ENCODE results near the gene EEF2KMT.
"Not testable (repeated sequence)": the region's sequence is repeated elsewhere in the genome, so short reads cannot be mapped to it uniquely, and the experiment has no call there.

EEF2KMT gene

DNA sequence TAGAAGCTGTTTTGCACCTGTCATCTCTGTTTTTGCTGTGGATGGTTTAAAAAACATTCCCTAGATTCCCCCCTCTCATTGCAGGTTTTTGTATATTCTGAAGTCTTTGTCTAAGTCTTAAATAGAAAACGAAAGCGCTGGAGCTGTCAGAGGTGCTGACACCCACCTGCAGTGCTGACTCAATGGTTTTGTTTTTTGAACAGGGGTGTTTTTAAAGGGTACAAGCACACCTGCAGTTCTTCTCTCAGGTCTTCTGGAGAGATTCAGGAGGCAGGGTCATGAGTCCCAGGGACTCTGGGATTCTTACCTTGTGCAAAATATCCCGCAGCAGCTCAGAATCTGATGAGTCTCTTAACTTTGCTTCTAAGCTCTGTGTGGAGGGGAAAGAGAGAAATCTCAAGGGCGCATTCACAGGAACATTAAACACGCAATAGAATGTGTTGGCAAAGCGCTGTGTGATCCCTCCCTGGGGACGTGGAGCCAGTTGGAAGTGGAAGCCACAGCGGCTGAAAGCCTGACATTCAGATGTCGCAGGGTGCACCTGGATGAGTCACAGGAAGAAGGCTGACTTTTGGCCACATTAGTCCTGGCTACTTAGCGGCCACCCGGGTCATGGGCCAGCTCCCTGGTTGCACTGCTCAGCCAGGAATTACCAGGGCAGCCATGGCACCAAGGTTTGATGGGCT, 2.3 kb downstream of the EEF2KMT start:
- DNase-seq: not testable (repeated sequence)

DNA sequence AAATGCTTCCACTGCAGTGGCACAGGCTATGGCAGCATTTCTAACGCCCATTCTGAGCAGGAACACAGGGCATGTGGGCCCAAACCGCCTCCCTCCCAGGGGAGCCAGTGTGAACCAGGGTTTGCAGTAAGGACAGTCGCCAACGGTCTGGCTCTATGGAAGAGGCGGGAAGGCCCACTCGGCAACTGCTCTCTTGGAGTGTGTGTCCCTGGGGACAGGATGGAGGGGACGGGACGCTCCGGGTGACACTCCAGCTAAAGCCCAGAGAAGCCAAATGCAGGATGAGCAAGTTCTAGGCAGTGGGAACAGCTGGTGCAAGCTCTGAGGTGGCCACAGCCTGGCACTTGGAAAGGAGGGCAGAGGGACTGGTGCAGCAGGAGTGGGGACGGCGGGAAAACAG, 3.8 kb downstream of the EEF2KMT start:
- not testable (repeated sequence) for DNase-seq

DNA sequence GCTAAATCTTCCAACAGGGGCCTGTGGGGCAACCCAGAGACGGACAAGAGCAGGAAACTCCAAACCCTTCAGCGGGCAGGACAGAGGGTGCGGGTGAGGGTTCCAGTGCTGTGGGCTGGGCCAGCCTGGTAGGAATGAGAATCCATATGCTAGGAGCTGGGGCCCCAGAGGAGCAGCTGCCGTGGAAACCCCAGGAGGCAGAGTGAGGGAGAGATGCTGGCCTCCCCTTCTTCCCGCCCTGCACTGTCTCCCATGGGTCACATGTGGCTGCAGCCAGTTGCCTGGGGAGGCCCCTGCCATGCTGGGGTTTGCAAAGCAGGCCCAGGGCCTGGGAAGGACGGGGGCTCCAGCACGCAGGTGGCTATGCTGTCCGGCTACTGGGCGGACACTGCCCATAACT, 4.5 kb downstream of the EEF2KMT start:
- DNase-seq: not testable (repeated sequence)

DNA sequence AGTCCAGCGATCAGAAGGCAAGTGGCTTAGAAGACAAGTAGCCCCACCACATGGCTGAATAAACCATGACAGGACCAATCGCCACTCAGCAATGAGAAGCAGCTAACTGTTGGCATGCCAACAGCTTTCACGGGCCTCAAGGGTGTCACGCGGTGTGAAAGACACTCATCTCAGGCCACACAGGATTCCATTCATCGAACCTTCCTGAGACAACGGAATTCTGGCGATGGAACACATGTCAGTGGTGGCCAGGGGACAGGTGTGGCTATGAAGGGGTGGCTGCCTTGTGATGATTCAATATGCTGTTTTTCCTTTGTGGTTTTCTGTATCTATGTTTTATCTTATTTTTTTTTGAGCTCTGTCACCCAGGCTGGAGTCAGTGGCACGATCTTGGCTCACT, 7.0 kb downstream of the EEF2KMT start:
- DNase-seq: not testable (repeated sequence)

DNA sequence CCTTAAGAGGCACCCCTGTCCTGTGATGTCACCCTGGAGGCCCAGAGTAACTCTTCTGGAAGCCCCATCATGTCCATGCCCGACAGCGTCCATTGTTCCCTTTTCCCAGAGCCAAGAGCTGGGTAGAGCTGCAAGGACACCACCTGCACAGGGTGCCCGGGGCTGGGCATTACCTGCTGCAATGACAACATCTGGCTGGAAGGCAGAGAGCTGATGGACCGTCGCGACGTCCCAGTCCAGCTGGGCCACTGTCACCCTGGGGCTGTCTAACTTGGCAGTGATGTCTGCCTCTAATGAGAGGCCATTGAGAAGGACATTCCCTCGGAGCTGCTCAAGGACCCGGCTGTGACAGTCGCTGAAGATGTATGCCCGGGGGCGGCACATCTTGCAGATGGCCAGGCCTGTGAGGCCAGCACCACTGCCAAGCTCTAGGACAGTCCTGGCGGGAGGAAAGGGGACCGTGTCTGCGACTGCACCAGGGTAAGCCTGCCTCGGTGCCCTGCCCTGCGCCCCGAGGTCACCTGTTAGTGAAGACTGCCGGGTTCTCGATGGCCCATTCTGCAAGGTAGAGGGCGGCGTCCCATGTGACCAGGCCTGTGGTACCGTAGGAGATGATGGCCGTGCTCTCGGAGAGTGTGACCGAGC, 7.6 kb downstream of the EEF2KMT start:
- not testable (repeated sequence) for DNase-seq

DNA sequence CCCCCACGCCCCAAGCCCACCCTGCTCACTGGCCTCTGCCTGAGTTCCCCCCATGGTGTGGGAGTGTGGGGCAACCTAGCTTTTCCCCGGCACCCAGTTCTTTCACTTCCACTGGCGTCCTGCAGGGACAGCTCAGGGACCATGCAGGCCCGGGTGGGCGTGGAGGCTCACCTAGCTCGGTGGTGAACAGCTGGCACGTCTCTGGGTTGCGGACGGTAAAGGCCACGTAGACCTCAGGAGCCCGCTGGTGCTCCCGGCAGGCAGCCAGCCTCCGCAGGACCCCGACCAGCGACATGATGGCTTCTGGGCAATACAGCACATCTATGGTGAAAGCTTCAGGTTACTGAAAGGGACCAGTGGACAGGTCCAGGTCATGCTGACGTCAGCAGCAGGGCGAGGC, 8.7 kb downstream of the EEF2KMT start:
- not testable (repeated sequence) for DNase-seq

DNA sequence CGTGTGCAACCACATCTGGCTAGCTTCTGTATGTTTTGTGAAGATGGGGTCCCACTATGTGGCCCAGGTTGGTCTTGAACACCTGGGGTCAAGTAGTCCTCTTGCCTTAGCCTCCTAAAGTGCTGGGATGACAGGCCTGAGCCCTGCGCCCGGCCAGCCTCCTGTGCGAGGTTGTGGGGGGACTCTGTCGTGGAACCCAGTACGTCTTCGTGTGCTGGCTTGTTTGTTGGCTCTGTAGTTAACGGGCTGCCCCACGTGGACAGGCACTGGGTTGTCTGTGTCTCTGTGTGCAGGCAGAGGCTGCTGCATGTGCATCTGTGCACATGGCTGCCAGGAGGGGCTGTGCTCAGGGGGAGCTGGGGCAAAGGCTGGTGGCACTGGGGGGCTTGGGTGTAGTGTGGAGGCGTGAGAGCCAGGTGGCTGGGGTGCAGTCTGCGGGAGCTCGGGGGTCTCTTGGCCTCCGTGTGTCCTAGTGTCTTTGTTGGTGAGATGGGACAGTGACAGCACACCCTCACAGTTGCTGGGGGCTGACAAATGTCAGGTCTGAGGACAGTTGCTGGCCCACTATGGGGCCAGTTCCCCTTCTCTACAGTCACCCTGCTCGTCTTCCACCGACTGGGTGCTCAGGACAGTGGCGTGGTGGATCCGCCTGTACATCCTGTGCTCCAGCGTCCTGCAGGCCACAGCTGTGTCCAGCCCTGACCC, 9.4 kb downstream of the EEF2KMT start:
- not testable (repeated sequence) for DNase-seq

DNA sequence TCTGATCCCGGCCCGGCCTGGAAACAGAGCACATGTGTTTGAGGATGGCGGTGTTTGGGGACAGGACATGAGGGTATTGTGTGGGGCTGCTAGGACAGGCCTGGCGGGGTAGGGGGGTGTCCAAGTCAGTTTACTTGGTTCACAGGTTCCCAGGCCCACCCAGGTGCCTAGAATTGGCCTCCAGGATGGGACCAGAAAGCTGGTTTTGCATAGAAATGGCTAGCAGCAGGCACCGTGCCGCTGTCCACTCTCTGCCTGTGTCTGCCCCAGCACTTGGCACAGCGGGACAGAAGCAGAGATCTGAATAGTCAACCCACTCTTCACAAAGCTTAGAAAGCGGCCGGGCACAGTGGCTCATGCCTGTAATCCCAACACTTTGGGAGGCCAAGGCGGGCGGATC, 11.9 kb downstream of the EEF2KMT start:
- not testable (repeated sequence) for DNase-seq

DNA sequence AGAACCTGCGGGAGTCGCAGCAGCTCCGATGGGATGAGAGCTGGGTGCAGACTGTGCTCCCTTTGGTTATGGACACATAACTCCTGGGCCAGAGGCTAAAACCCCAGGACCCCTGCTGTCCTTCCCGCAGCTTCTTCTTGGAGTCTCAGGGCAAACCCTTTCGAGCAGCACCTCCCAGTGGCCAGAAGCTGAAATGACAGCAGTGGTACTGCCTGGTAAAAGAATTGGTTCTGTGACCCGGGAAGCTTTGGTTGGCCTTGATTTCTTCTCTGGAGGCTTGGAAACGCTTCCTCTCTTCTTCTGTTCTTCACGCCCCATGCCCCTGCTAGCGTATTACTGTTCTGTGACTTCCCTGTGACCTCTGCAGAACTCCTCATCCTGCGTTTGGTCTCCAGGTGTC, 12.8 kb downstream of the EEF2KMT start:
- DNase-seq: peak; percentile 25

DNA sequence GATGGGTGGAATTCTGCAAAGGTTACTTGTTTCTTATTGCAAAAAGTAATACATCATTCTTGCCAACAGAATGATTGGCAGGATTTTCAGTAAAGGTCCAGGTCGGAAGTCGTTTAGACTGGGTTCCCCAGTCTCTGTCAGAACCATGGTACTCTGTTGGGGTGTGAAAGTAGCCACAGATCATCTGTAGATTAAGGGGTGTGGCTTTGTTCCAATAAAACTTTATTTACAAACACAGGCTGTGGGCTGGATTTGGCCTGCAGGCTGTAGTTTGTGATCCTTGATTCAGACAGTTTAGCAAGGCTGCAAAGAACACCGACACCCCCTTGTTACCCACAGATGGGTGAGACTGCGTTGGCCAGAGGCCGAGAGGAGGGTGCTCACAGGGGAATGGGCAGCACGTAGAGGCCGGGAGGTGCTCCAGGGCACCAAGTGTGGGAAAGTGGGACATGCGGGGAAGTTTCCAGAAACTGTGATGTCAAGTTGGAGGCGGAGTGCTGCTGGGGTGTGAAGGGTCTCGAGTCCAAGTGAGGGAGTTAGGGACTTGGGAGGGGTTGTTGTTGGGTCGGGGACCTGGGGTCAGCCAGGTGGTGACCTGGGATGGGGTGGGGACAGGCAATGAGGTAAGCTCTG, 13.4 kb downstream of the EEF2KMT start:
- DNase-seq: not testable (repeated sequence)

DNA sequence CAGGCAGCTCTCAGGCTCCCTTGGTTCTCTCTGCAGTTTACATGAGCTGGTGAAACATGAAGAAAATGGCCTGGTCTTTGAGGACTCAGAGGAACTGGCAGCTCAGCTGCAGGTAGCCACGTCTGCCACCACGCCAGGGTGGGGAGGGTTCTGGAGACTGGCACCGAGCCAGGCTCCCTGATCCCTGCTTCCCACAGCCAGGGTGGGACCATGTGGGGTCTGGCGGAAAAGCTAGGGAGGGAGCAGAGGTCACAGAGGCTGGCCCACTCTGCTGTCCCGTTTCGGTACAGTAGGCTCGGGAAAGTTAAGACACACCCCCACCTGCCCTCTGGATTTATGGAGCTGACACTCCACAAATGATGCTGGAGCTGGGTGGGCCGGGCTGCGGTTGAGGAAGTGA, 13.9 kb downstream of the EEF2KMT start:
- DNase-seq: not testable (repeated sequence)

DNA sequence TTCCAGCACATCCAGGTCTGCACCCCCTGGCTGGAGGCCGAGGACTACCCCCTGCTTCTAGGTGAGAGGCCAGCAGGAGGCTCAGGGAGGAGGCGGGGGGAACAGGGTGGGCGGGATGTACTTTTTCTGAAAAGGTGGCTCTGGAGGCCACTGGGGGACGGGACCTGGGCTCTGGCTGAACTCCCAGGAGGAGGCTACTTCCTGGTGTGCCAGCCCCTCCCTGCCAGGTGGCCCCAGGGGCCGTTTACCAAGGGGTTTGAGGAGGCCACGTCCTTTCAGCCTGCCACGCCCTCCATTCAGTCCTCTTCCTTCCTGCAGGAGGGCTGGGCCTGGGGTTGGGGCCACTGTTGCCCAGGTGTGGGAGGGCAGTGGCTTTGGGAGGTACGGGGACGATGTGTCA, 16.6 kb downstream of the EEF2KMT start:
- DNase-seq: not testable (repeated sequence)

DNA sequence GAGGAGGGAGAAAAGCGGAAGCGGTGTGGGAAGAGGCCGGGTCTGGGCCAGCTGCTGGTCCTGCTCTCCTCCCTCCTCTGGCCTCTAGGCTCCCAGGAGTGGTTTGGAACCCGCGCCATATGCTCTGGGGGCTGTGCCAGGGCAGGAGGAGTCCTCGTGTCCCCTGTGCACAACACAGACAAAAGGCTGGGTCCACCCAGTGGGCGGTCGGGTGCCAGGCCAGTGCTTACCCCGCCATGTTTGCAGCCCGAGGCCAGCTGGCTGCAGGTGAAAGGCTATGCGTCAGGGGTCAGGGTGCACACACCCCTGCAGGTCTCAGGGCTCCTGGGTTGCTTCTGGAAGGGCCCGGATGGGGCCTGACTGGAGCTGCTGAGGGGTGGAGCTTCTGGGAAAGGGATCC, 17.1 kb downstream of the EEF2KMT start:
- DNase-seq: not testable (repeated sequence)

DNA sequence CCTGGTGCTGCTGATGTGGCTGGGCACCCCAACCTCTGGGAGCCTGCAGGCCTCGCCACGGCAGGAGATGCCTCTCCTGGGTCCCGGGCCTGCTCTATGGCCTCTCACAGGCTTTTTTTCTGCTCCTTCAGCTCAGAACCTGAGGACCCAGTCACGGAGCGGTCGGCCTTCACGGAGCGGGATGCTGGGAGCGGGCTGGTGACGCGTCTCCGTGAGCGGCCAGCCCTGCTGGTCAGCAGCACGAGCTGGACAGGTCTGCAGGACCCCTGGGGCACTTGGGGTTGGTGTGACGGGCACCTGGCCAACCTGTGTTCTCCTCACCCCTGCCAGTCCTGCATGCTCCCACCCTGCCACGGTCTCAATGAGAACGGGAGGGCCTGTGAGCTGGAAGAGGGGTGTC, 19.0 kb downstream of the EEF2KMT start:
- no peak for DNase-seq

DNA sequence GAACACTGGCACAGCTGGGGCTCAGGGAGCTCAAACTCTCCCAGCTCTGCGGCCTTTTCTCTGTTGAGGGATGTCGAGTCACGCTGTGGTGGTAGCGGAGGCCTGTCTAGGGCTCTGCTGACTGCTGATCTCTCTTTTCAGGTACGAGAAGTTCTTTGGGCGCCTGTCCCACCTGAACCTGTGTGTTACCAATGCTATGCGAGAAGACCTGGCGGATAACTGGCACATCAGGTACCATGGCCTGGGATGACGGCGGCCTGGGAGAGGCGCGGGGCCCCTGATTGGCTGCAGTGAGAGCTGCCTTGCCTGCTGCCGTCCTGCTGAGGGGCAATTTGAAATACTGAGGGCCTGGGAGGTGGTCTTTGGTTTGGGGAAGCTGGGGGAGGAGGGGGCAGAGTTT, 20.3 kb downstream of the EEF2KMT start:
- no peak for DNase-seq

DNA sequence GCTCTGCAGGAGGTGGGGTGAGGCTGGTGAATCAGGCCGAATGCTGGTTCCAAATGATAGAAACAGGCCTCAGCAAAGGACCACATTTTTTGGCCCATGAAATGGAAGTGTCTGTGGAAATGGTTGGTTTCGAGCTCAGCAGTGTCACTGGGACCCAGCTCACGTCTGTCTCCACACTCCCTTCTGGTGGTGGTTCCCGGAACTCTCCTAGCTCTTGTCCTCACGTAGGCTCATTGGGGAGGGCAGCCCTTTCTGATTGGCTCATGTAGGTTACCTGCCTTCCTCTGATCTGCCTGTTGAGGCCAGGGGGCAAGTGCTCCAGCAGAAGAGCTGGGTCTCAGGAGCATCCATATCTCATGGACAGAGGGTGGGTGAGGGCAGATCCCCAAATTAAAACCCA, 22.0 kb downstream of the EEF2KMT start:
- no peak for DNase-seq

DNA sequence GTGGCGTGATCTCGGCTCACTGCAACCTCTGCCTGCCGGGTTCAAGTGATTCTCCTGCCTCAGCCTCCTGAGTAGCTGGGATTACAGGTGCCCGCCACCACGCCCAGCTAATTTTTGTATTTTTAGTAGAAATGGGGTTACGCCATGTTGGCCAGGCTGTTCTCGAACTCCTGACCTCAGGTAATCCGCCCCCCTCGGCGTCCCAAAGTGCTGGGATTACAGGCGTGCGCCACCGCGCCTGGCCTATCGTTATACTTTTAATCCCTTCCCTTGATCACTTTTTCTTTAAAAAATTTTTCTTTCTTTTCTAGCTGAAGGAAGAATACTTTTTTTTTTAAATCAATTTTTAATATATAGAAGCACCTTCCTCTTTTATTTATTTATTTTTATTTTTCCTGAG, 23.8 kb downstream of the EEF2KMT start:
- DNase-seq: not testable (repeated sequence)

DNA sequence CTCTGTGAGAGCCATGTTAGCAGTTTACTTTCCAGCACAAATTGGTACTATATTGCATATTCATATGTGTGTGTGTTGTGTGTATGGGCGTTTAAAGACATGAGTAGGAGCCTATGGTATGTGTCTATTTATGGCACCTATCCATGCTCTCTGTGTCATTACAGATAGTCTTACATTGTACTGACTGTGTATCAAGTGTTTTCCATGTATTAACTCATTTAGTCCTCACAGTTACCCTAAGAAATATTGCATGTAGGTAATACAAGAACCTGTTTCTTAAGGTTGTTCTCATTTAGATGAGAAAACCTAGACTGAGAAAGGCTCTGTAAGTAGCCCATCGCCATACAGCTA, 24.3 kb downstream of the EEF2KMT start:
- DNase-seq: no peak

DNA sequence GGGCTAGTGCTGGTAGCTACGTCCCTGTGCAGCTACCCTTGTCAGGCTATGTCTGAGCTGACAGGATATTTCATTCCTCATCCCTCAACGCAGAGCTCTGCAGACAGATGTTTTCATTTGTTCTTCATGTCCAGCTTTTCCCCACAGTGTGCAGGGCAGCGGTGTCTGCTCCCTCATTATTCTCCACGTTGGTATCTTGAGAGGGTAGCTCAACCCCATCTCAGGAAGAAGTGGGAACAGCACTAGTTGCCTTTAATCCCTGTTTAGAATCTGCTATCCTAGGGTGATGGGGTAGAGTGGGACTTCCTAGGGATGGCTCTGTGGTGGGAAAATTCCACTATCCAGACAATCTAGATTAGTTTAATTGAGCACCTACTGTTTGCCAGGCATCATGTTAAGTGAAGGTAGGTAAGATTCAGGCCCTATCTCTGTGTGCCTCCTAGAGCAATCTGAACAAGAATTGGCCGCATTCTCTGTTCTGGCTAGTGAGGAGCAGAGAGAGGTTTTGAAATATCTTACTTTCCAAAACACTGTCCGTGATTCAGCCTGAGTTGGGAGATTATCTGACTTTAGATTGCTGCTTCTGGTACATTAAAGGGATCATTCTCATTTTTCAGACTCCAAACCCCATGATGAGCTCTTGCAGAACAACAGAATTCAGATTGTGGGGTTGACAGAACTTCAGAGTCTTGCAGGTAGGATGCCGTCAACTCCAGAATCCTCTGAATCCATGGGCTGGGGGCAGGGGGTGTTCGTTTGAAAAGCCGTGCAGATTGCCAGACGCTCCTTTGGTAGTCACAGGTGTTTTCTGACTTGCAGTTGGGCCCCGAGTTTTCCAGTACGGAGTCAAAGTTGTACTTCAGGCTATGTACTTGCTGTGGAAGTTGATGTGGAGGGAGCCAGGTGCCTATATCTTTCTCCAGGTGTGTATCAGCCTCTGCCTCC, 25.0 kb downstream of the EEF2KMT start:
- DNase-seq: no peak

DNA sequence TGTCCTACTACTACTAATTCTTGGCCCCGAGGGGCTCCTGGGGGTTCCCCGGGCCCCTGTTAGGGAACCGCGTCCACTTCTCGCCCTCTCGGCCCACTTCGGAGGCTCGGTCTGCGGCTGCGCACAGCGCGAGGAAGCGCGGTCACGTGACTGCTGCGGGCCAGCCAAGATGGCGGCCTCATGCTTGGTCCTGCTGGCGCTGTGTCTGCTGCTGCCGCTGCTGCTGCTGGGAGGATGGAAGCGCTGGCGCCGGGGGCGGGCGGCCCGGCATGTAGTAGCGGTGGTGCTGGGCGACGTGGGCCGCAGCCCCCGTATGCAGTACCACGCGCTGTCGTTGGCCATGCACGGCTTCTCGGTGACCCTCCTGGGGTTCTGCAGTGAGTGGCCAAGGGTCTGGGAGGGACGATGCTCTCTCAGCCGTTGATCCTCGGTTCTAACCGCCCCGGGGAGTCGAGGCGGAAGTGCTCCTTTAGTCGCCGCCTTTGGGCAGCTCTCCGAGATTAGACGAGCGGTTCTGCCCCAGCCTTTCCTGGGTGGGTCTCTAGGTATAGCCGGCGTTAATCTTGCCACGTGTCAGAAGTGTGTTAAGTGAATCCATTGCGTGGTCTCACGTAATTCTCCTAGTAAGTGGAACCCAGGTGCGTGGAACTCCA, 25.8 kb downstream of the EEF2KMT start, which contains the start of gene ALG1:
TSS of gene ALG1 (plus strand) at position 163 of the 653 bp plus-strand sequence. CDS start at position 170, 7 bp downstream.
- peak; percentile 51 for DNase-seq

DNA sequence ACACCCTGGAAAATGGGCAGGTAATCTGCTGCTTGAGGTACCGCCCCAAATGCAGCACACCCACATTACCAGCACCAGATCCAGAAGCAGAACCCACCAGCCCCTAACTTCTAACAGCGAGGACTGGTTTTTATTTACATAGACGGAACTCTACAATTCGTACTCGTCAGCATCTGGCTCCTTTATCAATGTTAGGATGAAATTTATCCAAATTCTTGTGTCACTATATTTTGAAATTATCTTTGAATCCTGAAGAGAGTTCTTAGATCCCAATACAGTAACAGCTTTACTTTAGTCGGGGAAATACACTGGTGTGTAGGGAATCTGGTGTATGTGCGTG, 26.3 kb downstream of the EEF2KMT start:
- DNase-seq: no peak

Measured in NCI-H510A treated with DMSO at 0.1 percent for 48 hours (cell line).